Epithelial cell of esophagus (primary cell): ENCODE measurements around the gene GSG1L.

ENCODE experiments used
- DNase-seq: peaks from one replicate; pipeline ENCODE4 v3.0.0; 2010; ENCODE audit warnings: low read depth
- H3K4me3 ChIP-seq: 2 replicates; pipeline ENCODE4 v1.5.1; 2011; ENCODE audit warnings: mild to moderate bottlenecking, low read length, control low read depth
- CTCF ChIP-seq: IDR thresholded peaks from 2 replicates; pipeline ENCODE4 v1.5.1; 2011; ENCODE audit warnings: low read depth, mild to moderate bottlenecking, low read length, control low read depth, inconsistent platforms; ENCODE audit not compliant: insufficient read depth; ENCODE audit errors: missing control alignments

The GSG1L gene

GRCh38 chr16:27903046-27903655 is 160.4 kb downstream of the GSG1L start:
- TF ChIP-seq CTCF: no peak
- H3K4me3 ChIP-seq: no peak overlapping the region
- DNase-seq: no peak

- no peak for DNase-seq
- TF ChIP-seq CTCF: no peak
Measured at GRCh38 chr16:27902551-27902950, 161.0 kb downstream of the GSG1L start.

GRCh38 chr16:27901956-27902355 is 161.6 kb downstream of the GSG1L start:
- H3K4me3 ChIP-seq: no peak overlapping the region
- TF ChIP-seq CTCF: no peak
- DNase-seq: no peak

More at GRCh38 chr16:27902551-27902950, 161.0 kb downstream of the GSG1L start:
- H3K4me3 ChIP-seq: no peak overlapping the region

- no peak for TF ChIP-seq CTCF
- no peak for DNase-seq
- no peak overlapping the region for H3K4me3 ChIP-seq
Measured at GRCh38 chr16:27899736-27900135, 163.8 kb downstream of the GSG1L start.

GRCh38 chr16:27894386-27894785 is 169.1 kb downstream of the GSG1L start:
- no peak for DNase-seq
- TF ChIP-seq CTCF: no peak
- H3K4me3 ChIP-seq: no peak overlapping the region

GRCh38 chr16:27892879-27893278 is 170.6 kb downstream of the GSG1L start:
- no peak overlapping the region for H3K4me3 ChIP-seq
- no peak for DNase-seq
- no peak for TF ChIP-seq CTCF

GRCh38 chr16:27890866-27891265 is 172.6 kb downstream of the GSG1L start:
- H3K4me3 ChIP-seq: no peak overlapping the region
- no peak for TF ChIP-seq CTCF
- no peak for DNase-seq
